GM19438 (cell line): ENCODE data around the gene BPTF.
"Not testable (repeated sequence)": the region's sequence is repeated elsewhere in the genome, so short reads cannot be mapped to it uniquely, and the experiment has no call there.

ENCODE experiments used
- ATAC-seq: cut with Tn5 transposase; IDR thresholded peaks from one replicate; pipeline ENCODE4 v1.9.1; 2021; ENCODE audit warnings: low read depth; ENCODE audit not compliant: unreplicated experiment

BPTF gene

DNA sequence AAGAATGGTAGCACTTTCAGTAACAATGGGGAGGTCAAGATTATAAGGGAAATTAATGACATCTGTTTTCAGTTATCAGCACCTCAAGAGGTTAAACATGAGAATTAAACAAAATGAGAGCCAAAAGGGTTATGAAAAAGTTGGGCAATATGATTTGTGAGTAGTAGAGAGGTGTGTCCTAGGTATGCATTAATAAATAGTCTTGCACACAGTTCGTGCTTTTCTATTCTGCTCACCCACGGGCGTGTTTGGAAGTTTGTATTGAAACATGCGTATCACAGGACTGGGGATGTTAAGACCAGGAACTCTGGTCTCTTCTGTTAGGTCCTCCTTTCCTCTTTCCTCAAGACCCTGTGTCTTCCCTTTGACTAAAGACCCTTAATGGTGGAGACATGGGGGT, 6.0 kb downstream of the BPTF start:
- no peak for ATAC-seq

- no peak for ATAC-seq
These were observed 7.8 kb downstream of the BPTF start for GRCh38 chr17:67833134-67833533.

DNA sequence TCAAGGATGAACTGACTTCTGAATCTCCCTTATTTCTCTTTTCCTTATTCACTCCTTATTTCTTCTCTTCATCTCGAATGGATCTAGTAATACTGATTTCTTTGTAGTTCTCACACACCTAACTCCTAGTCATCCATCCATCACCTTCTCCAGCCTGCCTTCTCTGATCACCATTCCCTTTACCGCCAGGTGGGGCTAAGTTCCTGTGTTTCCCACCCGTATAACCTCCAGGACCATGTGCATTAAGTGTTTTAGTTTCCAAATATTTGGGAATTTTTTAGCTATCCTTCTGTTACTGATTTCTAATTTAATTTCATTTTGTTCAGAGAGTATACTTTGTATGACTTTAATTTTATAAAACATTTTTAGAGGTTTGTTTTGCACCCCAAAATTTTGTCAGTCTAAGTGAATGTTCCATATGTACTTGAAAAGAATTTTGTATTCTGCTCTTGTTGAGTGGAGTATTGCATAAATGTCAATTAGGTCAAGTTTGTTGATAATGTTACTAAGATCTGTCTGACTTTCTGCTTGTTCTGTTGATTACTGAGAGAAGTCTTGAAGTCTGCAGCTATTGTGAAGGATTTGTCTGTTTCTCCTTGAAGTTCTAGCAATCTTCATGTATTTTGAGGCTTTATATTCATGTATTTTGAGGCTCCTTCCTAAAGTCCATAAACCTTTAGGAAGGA, 8.8 kb downstream of the BPTF start:
- no peak for ATAC-seq

GRCh38 chr17:67834634-67835033, 9.3 kb downstream of the BPTF start:
- no peak for ATAC-seq

GRCh38 chr17:67836205-67836987, 11.1 kb downstream of the BPTF start:
- ATAC-seq, result no peak

DNA sequence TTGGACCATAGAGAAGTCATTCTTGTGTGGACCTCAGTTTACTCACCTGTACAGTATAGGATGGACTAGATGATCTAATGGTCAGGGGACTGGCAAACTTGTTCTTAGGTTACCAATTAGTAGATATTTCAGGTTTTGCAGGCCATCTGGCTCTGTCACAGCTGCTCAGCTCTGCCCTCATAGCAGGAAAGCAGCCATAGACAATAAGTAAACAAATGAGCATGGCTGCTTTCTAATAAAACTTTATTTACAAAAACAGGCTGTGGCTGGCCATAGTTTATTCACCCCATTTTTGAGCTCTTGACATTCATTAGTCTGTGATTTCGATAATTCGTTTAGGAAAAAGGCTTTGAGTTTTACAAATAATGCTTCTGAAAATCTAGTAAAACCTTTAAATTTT, 12.7 kb downstream of the BPTF start:
- ATAC-seq, result no peak

- ATAC-seq, result no peak
These were observed 13.2 kb downstream of the BPTF start for GRCh38 chr17:67838538-67838937.

DNA sequence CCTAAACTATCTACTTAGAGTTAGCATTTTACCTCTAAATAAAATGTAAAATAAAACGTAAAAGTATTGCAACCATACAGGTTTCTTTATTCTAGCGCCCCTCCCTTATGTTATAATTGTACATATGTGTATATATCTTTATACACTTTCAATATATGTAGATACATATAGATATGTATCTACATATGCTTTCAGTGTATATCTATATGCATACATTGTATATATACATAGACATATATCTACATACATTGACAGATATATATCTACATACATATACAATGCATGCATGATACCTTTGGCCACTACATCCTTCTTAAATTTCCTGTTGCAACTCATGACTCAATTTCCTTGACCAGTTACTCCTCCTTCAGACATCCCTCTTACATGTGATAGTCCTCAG, 16.7 kb downstream of the BPTF start:
- ATAC-seq, result no peak

- ATAC-seq, result no peak
These were observed 17.3 kb downstream of the BPTF start for GRCh38 chr17:67842648-67843047.

- ATAC-seq, result no peak
These were observed 20.1 kb downstream of the BPTF start for GRCh38 chr17:67845374-67845773.

- not testable (repeated sequence) for ATAC-seq
These were observed 22.9 kb downstream of the BPTF start for GRCh38 chr17:67848189-67848588.

DNA sequence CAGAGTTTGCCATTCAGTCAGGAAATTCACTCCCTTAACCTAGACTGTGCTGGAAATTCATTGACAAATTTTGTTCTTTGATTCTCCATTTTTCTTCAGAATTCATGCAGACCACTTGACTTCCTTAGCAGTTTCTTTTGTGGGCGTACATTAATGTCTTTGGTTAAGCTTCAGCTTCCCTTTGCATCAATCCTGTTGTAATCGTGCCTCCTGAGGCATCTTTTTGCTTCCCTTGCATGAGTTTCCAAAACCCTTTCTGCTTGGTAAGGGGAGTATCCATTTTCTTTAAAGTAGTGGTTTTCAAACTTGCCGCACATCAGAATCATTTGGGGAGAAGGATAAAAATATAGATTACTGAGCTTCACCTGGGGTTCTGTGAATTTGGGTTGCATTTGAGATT, 23.5 kb downstream of the BPTF start:
- not testable (repeated sequence) for ATAC-seq

- no peak for ATAC-seq
These were observed 25.8 kb downstream of the BPTF start for GRCh38 chr17:67850991-67851631.

DNA sequence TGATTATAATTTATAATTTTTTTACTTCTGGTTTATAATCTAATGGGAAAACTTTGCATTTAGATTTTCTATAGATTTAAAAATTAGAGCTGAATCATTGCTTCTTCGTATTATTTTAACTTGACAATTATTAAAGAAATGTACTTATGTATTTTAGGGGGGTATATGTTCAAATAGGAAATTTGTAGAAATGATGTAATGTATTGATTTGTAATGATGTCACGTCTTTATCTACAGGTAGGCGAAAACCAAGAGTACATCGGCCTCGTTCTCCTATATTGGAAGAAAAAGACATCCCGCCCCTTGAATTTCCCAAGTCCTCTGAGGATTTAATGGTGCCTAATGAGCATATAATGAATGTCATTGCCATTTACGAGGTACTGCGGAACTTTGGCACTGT, 28.4 kb downstream of the BPTF start:
- ATAC-seq, result no peak

DNA sequence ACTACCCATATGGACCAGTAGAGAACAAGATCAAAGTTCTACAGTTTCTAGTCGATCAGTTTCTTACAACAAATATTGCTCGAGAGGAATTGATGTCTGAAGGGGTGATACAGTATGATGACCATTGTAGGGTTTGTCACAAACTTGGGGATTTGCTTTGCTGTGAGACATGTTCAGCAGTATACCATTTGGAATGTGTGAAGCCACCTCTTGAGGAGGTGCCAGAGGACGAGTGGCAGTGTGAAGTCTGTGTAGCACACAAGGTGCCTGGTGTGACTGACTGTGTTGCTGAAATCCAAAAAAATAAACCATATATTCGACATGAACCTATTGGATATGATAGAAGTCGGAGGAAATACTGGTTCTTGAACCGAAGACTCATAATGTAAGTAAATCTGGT, 29.1 kb downstream of the BPTF start:
- no peak for ATAC-seq

GRCh38 chr17:67855504-67856324, 30.4 kb downstream of the BPTF start:
- no peak for ATAC-seq

DNA sequence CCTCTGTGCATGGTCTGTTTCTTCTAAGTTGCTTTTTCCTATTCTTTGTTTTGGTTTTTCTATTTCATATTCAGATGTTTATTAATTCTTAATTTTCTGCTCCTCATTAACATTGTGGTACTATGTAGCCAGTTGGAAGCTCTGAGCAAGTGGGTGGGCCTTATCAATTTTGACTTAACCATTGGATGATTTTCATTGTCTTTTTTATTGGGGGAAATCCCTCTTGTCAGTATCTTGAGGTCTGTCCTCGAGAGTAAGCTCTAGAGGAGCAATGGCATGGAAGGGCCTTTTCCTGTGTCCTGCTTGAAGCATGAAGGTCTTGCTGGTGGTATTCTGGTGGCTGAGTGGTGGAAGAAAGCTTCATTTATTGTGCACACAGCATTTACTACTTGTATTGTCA, 31.1 kb downstream of the BPTF start:
- ATAC-seq, result not testable (repeated sequence)

GRCh38 chr17:67862614-67863217, 37.4 kb downstream of the BPTF start:
- no peak for ATAC-seq

- no peak for ATAC-seq
These were observed 38.4 kb downstream of the BPTF start for GRCh38 chr17:67863624-67864247.

DNA sequence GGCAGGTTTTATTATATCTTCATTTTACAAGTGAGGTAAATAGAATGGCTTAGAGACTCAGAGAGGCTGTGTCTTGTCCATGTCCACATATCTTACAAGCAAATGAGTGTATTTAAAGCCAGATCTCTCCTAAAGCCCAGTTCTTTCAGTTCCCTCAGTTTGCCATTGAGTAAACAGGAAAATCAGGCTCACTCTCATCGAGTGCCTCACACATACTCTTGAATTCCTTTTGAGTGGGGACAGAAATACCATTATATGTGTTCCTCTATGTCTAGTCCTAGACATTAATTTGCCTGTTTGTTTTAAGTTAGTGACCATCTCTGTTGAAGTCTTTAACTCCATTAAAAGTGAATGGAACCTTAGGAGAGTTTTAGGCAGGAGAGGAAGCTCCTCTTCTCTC, 40.1 kb downstream of the BPTF start:
- no peak for ATAC-seq
